SU-DHL-6 (cell line): ENCODE measurements around the gene CERS6.

Experiments
- EZH2phosphoT487 ChIP-seq: fragments of 200-600 bp; sonication (generic), shearing (Covaris generic); conservative IDR thresholded peaks from 2 replicates; pipeline ENCODE4 v1.6.1; 2018; ENCODE audit warnings: mild to moderate bottlenecking, antibody characterized with exemption, low read length, moderate library complexity, mixed read lengths
- TF ChIP-seq, protein P1 (sequence below): fragments of 200-600 bp; sonication (generic); IDR thresholded peaks from one replicate; pipeline ENCODE4 v1.5.1; 2017; ENCODE audit warnings: antibody characterized with exemption, mild to moderate bottlenecking, low read length, moderate library complexity; ENCODE audit not compliant: insufficient read depth, poor library complexity, severe bottlenecking

DNA sequence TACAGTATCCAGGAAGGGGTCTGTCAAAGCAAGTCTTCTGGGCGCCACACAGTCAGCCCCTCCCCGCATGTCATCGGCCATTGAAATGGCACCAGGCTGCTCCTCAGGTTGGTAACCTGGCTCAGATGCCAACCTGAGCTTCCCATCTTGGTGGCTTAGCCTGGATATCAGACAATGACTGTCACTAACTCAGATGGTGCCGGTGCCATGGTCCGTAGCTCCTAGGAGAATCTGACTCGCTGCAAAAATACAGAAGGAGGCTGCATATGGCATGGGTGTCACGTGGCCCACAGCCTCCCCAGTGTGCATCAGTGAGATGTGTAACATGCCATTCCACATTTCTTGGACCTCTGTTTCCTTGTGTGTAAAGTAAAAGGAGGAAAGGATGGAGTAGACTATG lies 349.5 kb downstream of the CERS6 start:
- TF ChIP-seq, protein P1, sequence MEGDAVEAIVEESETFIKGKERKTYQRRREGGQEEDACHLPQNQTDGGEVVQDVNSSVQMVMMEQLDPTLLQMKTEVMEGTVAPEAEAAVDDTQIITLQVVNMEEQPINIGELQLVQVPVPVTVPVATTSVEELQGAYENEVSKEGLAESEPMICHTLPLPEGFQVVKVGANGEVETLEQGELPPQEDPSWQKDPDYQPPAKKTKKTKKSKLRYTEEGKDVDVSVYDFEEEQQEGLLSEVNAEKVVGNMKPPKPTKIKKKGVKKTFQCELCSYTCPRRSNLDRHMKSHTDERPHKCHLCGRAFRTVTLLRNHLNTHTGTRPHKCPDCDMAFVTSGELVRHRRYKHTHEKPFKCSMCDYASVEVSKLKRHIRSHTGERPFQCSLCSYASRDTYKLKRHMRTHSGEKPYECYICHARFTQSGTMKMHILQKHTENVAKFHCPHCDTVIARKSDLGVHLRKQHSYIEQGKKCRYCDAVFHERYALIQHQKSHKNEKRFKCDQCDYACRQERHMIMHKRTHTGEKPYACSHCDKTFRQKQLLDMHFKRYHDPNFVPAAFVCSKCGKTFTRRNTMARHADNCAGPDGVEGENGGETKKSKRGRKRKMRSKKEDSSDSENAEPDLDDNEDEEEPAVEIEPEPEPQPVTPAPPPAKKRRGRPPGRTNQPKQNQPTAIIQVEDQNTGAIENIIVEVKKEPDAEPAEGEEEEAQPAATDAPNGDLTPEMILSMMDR, result no peak
- TF ChIP-seq EZH2phosphoT487, result no peak
